ENCODE data around the gene ACTMAP. TPM values are rescaled to one million over a fixed set of nuclear protein-coding genes. Genes with fewer than 3 reads are reported as not detected.
"Not testable (repeated sequence)": the region's sequence is repeated elsewhere in the genome, so short reads cannot be mapped to it uniquely, and the experiment has no call there.

The ACTMAP gene
- total RNA-seq, 1 donor from 2014 or later, result 9.4 TPM

GRCh38 chr19:40781140-40781539, 30.9 kb upstream of the ACTMAP start:
- Mint-ChIP-seq H3K27me3 (no peaks in the 10 kb centered on the region), H3K9me3 (no peaks in the 10 kb centered on the region), H3K27ac (peak overlapping the region; percentile 45), H3K4me3 (no peak overlapping the region), H3K36me3 (ENCODE audit: low read depth) (peaks cover 20% of the 10 kb centered on the region), H3K4me1 (peaks cover 51% of the 10 kb centered on the region)
- intact Hi-C loops (cut with micrococcal nuclease), result no loop called here
- DNase-seq, result no peak

GRCh38 chr19:40780582-40780981, 30.3 kb upstream of the ACTMAP start:
- H3K9me3 Mint-ChIP-seq, result no peaks in the 10 kb centered on the region
- peak overlapping the region; percentile 27 for H3K4me3 Mint-ChIP-seq
- intact Hi-C loops (cut with micrococcal nuclease), result no loop called here
- H3K27ac Mint-ChIP-seq, result peak overlapping the region; percentile 72
- H3K27me3 Mint-ChIP-seq, result no peaks in the 10 kb centered on the region
- peaks cover 53% of the 10 kb centered on the region for H3K4me1 Mint-ChIP-seq
- DNase-seq, result no peak
- H3K36me3 Mint-ChIP-seq (ENCODE audit: low read depth), result peaks cover 18% of the 10 kb centered on the region

GRCh38 chr19:40778706-40779284, 28.5 kb upstream of the ACTMAP start:
- no peaks in the 10 kb centered on the region for H3K9me3 Mint-ChIP-seq
- H3K4me3 Mint-ChIP-seq, result peak overlapping the region; percentile 94
- intact Hi-C loops (cut with micrococcal nuclease), result loop anchor here (1.0 to 10.0 kb wide), 4 partner anchors 20 to 576 kb away; partner anchors contain the start of genes COQ8B and TGFB1
- peaks cover 56% of the 10 kb centered on the region for H3K4me1 Mint-ChIP-seq
- H3K36me3 Mint-ChIP-seq (ENCODE audit: low read depth), result peaks cover 15% of the 10 kb centered on the region
- peak overlapping the region; percentile 96 for H3K27ac Mint-ChIP-seq
- DNase-seq, result no peak
- no peaks in the 10 kb centered on the region for H3K27me3 Mint-ChIP-seq

GRCh38 chr19:40777937-40778705, 27.8 kb upstream of the ACTMAP start, which contains the start of gene RAB4B:
TSS of gene RAB4B (plus strand) at chr19:40778247. CDS start at chr19:40778376, 129 bp downstream.
- no peaks in the 10 kb centered on the region for H3K9me3 Mint-ChIP-seq
- H3K36me3 Mint-ChIP-seq (ENCODE audit: low read depth), result peaks cover 12% of the 10 kb centered on the region
- H3K4me1 Mint-ChIP-seq, result peaks cover 53% of the 10 kb centered on the region
- peak within 1 kb of the TSS; percentile 96 for H3K27ac Mint-ChIP-seq
- intact Hi-C loops (cut with micrococcal nuclease), result loop anchor here (1.0 to 10.0 kb wide), 7 partner anchors 20 to 577 kb away; partner anchors contain the start of genes COQ8B, SNRPA and TGFB1
- peak within 1 kb of the TSS; percentile 94 for H3K4me3 Mint-ChIP-seq
- DNase-seq, result peak; percentile 100
- no peaks in the 10 kb centered on the region for H3K27me3 Mint-ChIP-seq

- peaks cover 53% of the 10 kb centered on the region for H3K4me1 Mint-ChIP-seq
- H3K27me3 Mint-ChIP-seq, result no peaks in the 10 kb centered on the region
- DNase-seq, result no peak
- H3K36me3 Mint-ChIP-seq (ENCODE audit: low read depth), result peaks cover 12% of the 10 kb centered on the region
- H3K4me3 Mint-ChIP-seq, result peak overlapping the region; percentile 94
- peak overlapping the region; percentile 96 for H3K27ac Mint-ChIP-seq
- intact Hi-C loops (cut with micrococcal nuclease), result loop anchor here (1.0 to 10.0 kb wide), 4 partner anchors 22 to 577 kb away; partner anchors contain the start of genes SNRPA and TGFB1
- no peaks in the 10 kb centered on the region for H3K9me3 Mint-ChIP-seq
These were observed 27.3 kb upstream of the ACTMAP start for GRCh38 chr19:40777645-40777936.

- H3K36me3 Mint-ChIP-seq (ENCODE audit: low read depth), result peaks cover 10% of the 10 kb centered on the region
- no peaks in the 10 kb centered on the region for H3K27me3 Mint-ChIP-seq
- DNase-seq, result peak; percentile 96
- H3K9me3 Mint-ChIP-seq, result no peaks in the 10 kb centered on the region
- peak overlapping the region; percentile 96 for H3K27ac Mint-ChIP-seq
- H3K4me1 Mint-ChIP-seq, result peaks cover 53% of the 10 kb centered on the region
- intact Hi-C loops (cut with micrococcal nuclease), result loop anchor here (1.0 to 10.0 kb wide), 4 partner anchors 22 to 578 kb away; partner anchors contain the start of genes SNRPA and TGFB1
- peak overlapping the region; percentile 94 for H3K4me3 Mint-ChIP-seq
These were observed 26.8 kb upstream of the ACTMAP start for GRCh38 chr19:40776932-40777644.

GRCh38 chr19:40776364-40776763, 26.1 kb upstream of the ACTMAP start:
- H3K27me3 Mint-ChIP-seq, result no peaks in the 10 kb centered on the region
- no peak for DNase-seq
- H3K27ac Mint-ChIP-seq, result peak overlapping the region; percentile 49
- intact Hi-C loops (cut with micrococcal nuclease), result loop anchor here (10.0 kb wide), 1 partner anchor 578 kb away; the partner anchor contains the start of gene TGFB1
- peaks cover 9% of the 10 kb centered on the region for H3K36me3 Mint-ChIP-seq (ENCODE audit: low read depth)
- H3K9me3 Mint-ChIP-seq, result no peaks in the 10 kb centered on the region
- H3K4me1 Mint-ChIP-seq, result peaks cover 52% of the 10 kb centered on the region
- no peak overlapping the region for H3K4me3 Mint-ChIP-seq

- no peaks in the 10 kb centered on the region for H3K9me3 Mint-ChIP-seq
- H3K4me3 Mint-ChIP-seq, result no peak overlapping the region
- DNase-seq, result no peak
- H3K27me3 Mint-ChIP-seq, result no peaks in the 10 kb centered on the region
- H3K4me1 Mint-ChIP-seq, result peaks cover 51% of the 10 kb centered on the region
- H3K36me3 Mint-ChIP-seq (ENCODE audit: low read depth), result peaks cover 13% of the 10 kb centered on the region
- no peak overlapping the region for H3K27ac Mint-ChIP-seq
- intact Hi-C loops (cut with micrococcal nuclease), result loop anchor here (10.0 kb wide), 1 partner anchor 579 kb away; the partner anchor contains the start of gene TGFB1
These were observed 25.4 kb upstream of the ACTMAP start for GRCh38 chr19:40775632-40776022.

GRCh38 chr19:40774916-40775631, 24.8 kb upstream of the ACTMAP start, which contains the start of gene MIA:
TSS of gene MIA (plus strand) at chr19:40775521. CDS start at chr19:40775543, 22 bp downstream.
- no peaks in the 10 kb centered on the region for H3K9me3 Mint-ChIP-seq

GRCh38 chr19:40771101-40771862, 21.0 kb upstream of the ACTMAP start:
- H3K9me3 Mint-ChIP-seq, H3K27ac Mint-ChIP-seq, H3K27me3 Mint-ChIP-seq, H3K4me3 Mint-ChIP-seq: not testable (repeated sequence)
- Mint-ChIP-seq H3K36me3 (ENCODE audit: low read depth) (peaks cover 35% of the 10 kb centered on the region), H3K4me1 (peaks cover 19% of the 10 kb centered on the region)
- DNase-seq, result peak; percentile 67
- intact Hi-C loops (cut with micrococcal nuclease), result loop anchor here (10.0 kb wide), 1 partner anchor 584 kb away; the partner anchor contains the start of gene TGFB1

More at GRCh38 chr19:40774916-40775631, 24.8 kb upstream of the ACTMAP start, which contains the start of gene MIA:
- Mint-ChIP-seq H3K4me3 (no peak within 1 kb of the TSS), H3K27ac (peak within 1 kb of the TSS; percentile 49), H3K27me3 (no peaks in the 10 kb centered on the region), H3K36me3 (ENCODE audit: low read depth) (peaks cover 13% of the 10 kb centered on the region), H3K4me1 (peaks cover 48% of the 10 kb centered on the region)
- intact Hi-C loops (cut with micrococcal nuclease), result loop anchor here (10.0 kb wide), 1 partner anchor 580 kb away; the partner anchor contains the start of gene TGFB1
- DNase-seq, result no peak

GRCh38 chr19:40768869-40769268, 18.6 kb upstream of the ACTMAP start:
- peaks cover 23% of the 10 kb centered on the region for H3K4me1 Mint-ChIP-seq
- H3K36me3 Mint-ChIP-seq (ENCODE audit: low read depth), result peaks cover 57% of the 10 kb centered on the region
- no peaks in the 10 kb centered on the region for H3K27me3 Mint-ChIP-seq
- H3K27ac Mint-ChIP-seq, result no peak overlapping the region
- no peak for DNase-seq
- no peak overlapping the region for H3K4me3 Mint-ChIP-seq
- intact Hi-C loops (cut with micrococcal nuclease), result no loop called here
- H3K9me3 Mint-ChIP-seq, result no peaks in the 10 kb centered on the region

- H3K4me3 Mint-ChIP-seq; DNase-seq; H3K27ac Mint-ChIP-seq; H3K27me3 Mint-ChIP-seq; intact Hi-C loops (cut with micrococcal nuclease); H3K9me3 Mint-ChIP-seq: not testable (repeated sequence)
- Mint-ChIP-seq H3K4me1 (peaks cover 39% of the 10 kb centered on the region), H3K36me3 (ENCODE audit: low read depth) (peaks cover 79% of the 10 kb centered on the region)
These were observed 16.1 kb upstream of the ACTMAP start for GRCh38 chr19:40766385-40766784.
